Measurements from ENCODE around the gene APRT.

Gene APRT, protein sequence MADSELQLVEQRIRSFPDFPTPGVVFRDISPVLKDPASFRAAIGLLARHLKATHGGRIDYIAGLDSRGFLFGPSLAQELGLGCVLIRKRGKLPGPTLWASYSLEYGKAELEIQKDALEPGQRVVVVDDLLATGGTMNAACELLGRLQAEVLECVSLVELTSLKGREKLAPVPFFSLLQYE

DNA sequence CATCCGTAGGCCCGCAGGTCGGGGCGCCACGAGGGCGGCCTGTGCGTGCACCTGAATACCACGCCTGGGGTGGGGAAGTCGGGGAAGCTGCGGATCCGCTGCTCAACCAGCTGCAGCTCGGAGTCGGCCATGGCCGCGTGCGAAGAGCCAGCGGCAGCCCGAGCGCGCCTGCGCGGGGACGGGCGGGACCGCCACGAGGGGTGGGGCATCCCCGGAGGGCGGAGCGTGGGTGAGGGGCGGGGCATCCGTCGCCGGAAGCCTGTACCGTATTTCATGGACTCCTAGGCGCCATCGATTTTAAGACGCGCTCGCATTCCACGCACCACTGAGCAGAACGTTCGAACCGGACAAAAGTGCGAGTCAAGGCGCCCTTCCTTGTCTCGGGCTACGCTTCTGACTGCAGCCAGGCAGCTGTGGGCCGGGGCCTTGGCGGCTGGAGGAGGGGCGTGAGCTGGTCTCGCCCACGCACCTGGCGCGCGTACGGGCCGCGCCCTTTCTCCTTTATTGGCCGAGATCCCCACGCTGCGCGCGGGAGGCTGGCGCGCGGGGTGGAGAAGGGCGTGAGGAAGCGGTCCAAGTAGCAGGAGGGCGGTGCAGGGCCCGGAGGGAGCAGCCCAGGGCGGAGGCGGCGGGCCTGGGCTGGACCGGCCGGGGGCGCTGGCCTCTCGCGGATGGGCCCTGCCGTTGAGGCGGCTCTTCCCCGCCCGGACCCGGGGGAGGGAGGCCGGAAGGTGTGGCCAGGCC, at the start of gene APRT:
APRT (minus strand) TSS at position 160 of the 744 bp plus-strand sequence; CDS start at position 131, 29 bp downstream.
- DNase-seq (ENCODE audit: low read depth), result peak; percentile 91

DNA sequence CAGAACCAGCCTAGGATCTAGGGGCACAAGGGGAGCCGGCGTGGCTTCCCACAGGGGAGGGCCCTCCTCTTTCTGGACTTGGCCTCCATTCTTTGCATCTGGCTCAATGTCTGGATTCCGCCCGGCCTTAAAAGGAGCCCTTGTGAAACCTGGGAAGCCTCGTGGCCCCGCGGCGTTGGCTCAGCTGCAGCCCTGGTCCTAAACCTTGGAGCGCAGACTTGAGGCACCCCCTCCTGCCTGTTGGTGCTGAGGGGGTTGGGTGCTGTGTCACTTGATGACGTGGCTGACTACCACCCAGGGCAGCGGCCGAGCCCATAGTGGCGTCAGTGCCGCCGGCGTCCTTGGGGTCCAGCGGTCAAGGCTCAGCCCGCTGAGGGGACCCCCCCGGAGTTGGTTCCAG, 49.6 kb upstream of the APRT start:
- no peak for DNase-seq (ENCODE audit: low read depth)

DNA sequence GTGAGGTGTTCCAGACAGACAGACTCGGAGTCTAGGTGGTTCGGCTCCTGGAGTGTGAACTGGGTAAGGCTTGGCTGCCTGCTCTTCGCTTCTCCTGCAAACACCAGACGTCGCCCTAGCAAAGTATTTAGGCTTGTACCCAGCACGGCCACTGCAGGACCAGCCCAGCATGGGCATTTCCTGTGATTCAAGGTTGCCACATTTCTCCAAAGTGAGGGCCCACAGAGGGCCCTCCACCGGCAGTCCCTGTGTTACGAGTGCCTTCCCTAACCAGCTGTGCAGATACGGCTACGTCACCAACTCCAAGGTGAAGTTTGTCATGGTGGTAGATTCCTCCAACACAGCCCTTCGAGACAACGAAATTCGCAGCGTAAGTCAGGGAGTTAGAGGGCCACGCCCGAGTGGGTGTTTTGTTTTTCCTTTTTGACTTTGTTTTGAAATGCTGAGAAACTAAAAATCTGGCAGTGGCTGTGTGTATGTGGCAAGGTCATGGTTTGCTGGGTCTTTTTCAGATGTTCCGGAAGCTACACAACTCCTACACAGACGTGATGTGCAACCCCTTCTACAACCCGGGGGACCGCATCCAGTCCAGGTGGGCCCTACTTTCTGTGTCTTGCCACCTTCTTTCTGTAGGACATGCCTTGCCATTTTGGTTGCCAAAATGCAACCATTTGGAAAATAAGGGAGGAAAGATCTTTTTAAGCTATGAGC, 47.8 kb upstream of the APRT start:
- DNase-seq (ENCODE audit: low read depth), result no peak

DNA sequence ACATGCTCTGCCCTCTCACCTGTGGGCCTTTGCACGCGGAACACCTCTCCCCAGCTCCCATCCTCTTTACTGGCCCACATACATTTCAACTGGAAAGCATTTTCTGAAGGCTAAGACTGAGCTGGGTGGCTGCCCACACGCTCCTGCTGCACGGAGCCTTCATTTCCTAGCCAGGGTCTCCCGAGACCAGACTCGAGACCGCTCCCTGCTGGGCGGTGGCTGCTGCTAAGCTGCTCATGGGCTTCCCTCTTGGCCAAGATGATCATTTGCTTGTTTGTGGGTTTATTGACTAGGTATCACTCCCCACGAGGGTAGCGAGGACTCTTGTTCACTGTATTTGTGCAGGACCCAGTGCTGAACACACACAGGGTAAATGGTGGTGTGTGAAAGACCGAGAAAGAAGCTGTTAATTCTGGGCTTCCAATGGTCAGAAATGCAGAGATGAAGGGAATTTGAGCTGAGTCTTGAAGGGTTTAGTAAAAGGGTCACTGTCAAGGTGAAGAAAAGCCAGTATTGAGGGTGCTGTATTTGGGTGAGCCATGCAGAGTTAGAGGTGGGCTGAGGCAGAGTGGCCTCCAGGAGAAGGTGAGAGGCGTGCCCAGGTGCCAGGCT, 46.1 kb upstream of the APRT start:
- DNase-seq (ENCODE audit: low read depth), result peak; percentile 77

DNA sequence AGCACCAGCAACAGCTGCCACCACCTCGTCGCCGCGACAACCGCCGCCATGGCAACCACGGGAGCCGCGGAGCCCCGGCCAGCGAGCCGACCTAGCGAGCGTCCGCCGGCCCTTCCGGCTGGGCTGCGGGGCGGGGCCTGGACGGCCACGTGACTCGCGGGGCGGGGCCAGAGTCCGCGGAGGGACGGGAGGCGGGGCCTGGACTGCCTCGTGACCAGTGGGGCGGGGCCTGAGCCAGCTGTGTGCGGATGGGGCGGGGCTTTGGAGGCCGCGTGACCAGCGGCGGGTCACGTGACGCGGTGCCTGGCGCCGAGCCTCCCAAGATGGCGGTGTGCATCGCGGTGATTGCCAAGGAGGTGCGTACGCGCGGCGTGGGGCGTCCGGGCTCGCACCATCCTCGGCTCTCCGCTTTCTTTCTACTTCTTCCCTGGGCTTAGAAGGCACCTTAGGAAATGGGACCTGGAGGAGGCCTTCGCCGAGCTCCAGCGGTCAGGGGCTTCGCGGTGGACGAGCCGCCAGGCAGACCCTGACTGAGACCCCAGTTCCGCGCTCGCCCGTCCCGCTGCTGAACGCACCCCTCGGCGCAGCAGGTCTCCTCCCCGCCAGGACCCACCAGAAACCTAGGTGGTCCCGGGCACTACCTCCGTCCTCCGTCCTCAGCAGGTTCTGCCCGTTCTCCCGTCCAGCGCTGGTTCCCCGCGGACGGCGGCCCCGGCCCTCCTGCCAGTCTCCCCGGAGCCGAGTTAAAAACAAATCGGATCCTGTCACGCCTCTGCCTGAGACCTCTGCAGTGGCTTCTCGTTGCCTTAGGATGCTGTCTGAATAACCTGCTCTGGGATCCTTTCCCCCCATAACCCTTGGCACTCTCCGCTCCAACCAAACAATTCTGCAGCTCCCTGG, 45.4 kb upstream of the APRT start, which contains the start of the genes GALNS and TRAPPC2L:
GALNS (minus strand) TSS at position 120 of the 900 bp plus-strand sequence; CDS start at position 50, 70 bp downstream.
TRAPPC2L (plus strand) TSS at position 300 of the 900 bp plus-strand sequence; CDS start at position 324, 24 bp downstream.
- peak; percentile 85 for DNase-seq (ENCODE audit: low read depth)

DNA sequence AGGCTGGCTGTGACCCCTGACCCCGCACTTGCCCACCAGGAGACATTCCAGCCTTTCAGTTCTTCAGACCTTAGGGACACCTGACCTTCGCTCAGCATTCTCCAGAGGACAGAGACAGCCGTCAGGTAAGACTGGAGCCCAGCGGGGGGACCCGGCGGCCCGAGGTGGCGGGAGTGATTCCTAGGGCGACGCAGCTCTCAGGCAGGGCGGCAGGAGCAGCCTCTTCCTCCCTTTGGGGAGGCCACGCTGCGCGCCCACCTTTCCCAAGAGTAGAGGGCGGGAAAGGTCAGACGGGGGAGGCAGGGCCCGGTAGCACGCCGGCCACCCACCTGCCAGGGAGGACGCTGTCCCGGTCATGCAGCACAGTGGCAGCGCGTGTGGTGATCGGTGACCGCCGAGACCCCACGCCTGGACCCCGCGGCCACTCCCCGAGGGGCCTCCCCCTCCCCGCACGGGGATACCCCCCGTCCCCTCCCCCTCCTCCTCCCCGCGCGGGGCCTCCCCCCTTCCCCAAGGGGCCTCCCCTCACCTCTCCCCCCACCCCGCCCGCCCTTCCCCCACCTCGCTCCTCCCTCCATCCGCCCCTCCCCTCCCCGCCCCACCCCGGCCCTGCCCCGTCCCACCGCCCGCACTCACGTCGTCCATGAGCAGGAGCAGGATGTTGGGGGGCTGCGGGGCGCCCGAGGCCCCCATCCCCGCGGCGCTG, 44.5 kb upstream of the APRT start:
- DNase-seq (ENCODE audit: low read depth), result no peak

DNA sequence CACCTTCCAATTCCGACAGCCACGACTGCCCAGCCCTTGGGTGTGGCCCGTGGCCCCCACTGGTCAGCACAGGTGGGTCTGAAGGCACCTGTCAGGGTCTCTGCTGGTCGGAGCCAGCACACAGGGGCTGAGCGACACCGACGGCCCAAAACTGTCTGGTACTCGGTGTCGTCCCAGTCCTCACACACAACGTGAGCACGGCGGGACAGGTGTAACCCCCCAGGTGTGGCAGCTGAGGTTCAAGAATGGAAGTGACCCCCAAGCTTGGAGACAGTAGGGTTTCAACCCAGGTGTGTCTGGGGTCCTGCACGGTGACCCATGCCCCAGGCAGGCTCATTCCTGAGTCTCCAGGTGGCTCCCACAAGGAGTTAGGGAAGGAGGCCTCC, 44.0 kb upstream of the APRT start:
- DNase-seq (ENCODE audit: low read depth), result no peak

DNA sequence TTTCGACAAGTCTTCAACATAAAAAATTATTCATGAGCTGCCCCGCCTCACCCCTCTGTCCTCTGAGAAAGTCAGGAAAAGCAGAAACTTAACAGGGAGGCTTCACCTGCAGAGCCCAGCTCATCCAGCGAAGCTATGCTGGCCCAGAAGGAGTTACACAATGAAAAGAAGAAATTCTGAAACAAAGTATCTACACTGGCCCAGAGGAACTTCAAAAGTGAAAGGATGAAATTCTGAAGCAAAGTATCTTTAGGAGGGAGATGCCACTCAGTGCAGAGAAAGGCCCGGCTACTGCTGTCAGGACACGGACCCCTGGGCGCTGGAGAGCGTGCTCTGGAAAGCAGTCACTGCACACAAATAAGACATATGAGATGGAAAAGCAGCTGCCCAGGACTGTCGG, 43.4 kb upstream of the APRT start:
- DNase-seq (ENCODE audit: low read depth), result no peak

DNA sequence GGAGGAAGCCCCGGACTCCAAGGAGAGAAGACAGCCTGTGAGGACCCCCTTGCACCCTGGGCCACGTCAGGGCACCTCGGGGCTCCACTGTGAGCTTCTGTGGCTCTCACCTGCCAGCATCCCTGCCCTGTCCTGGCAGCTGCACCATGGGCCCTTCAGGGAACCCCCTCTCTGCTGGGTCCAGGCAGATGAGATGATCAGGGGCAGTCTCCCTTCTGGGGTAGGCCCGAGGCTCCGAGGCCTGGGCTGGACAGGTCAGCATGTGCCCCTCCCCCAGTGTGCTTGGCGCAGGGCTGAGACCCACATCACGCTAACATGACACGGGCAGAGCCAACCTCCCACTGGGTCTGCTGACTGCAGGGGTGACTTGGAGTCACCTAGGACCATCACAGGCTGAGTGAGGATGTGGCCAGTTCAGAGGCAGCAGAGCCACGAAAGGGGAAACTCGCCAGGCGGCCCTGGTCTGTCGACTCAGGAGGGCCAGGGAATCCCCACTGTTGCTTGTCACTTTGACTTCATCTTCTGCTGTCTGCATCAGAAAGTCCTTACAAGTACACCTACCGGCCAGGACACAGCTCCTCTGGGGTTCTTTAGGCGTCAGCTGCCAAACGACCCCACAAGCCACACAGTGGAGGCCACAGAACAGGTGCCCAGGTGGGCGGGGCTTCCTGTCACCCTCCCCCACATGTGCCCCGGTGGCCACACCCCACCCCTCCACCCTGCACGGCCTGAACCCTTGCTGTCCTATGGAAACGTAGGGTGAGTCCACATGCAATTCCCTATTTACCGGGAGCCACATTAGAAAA, 42.8 kb upstream of the APRT start:
- DNase-seq (ENCODE audit: low read depth), result no peak

DNA sequence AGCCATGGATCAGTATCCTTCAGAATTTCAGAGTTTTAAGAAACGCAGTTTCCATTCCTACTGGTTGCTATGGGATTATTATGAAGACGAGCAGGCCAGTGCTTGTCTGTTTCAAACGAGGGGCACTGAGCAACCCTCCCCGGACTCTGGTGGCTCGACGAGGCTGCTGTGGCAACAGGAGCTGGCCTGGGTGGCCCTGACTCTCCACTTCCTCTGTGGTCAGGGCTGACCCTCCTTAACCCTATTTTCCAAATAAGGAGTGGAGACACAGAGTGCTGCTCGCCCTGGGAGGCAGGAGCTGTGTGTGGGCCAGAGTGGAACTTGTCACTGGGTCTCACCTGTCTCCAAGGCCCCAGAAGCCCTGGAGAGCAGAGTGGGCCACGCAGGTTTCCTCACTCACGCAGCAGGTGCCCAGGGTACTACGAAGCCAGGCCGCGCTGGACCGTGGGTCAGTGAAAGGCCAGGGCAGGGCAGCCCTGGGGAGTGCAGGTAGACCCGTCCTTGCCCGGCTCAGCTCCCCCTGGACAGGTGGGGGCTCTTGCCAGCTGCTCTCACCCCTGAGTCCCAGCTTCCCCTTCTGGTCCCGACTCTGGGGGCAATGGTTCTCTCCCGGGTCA, 41.7 kb upstream of the APRT start:
- no peak for DNase-seq (ENCODE audit: low read depth)

DNA sequence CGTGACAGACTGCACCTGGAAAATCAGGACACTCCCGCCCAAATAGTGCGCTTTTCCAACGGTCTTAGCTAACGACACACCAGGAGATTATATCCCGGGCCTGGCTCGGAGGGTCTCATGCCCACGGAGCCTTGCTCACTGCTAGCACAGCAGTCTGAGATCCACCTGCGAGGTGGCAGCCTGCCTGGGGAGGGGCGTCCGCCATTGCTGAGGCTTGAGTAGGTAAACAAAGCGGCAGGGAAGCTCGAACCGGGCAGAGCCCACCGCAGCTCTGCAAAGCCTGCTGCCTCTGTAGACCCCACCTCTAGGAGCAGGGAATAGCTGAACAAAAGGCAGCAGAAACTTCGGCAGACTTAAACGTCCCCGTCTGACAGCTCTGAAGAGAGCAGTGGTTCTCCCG, 39.9 kb upstream of the APRT start:
- DNase-seq (ENCODE audit: low read depth), result no peak

DNA sequence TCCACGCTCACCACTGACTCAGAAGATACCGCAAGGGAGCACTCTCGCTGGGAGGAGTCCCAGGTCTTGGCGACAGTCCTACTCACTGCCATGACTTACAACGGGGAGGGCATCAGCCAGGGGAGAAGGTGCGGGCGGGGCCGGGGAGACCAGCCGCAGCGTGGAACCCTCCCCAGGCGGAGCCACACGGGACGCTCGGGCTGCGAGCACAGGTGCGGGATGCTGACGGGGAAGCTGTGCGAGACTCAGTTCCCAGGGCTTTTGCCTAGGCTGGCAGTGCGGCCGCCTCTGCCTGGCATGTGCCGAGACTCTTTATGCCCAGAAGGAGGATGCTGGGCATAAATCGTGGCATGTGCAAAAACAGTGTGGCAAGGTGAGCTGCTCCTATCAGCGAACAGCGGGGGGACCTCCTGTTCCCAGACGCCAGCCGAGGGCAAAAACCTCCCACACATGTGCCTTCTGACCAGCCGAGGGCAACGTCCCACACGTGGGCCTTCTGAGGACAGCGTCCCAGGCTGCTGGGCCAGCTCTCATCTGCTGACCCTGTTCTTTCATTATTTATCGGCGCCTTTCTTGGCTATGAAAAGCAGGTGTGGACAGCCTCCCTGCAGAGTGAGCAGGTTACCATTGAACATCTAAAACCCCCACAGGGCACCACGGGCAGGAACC, 38.9 kb upstream of the APRT start:
- DNase-seq (ENCODE audit: low read depth), result no peak

DNA sequence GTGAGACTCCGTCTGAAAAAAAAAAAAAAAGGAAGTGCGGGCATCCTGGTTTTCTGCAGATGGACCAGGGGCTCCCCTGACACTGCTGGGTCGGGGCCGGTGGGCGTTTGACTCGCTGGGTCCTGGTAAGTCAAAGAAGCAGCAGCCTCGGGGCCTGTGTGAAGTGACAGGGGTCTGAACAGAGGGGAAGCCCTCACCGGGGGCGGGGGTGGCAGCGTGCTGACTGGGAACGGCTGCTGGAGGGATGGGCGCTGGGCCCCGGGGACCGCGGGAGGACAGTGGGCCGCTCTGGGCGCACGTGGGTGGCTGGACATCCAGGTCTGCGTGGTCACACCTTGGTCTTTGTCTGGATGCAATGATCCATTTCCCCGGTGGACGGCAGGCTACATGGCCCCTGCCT, 36.8 kb upstream of the APRT start:
- DNase-seq (ENCODE audit: low read depth), result no peak

DNA sequence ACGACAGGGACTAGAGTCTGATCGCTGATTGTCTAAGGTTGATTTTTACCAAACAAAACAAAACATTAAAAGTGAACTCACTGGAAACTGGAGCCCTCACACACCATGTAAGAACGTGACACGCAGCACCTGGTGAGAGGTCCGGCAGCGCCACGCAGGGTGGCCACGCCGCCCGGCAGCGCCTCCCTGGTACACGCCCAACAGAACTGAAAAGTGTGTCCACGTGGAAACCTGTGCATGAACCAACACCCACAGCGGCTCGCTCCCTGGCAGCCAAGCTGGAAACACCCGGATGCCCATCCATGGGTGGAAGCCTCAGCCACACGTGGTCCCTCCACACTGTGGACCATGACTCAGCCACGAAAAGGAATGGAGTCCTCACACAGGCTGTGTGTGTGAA, 35.9 kb upstream of the APRT start:
- no peak for DNase-seq (ENCODE audit: low read depth)

DNA sequence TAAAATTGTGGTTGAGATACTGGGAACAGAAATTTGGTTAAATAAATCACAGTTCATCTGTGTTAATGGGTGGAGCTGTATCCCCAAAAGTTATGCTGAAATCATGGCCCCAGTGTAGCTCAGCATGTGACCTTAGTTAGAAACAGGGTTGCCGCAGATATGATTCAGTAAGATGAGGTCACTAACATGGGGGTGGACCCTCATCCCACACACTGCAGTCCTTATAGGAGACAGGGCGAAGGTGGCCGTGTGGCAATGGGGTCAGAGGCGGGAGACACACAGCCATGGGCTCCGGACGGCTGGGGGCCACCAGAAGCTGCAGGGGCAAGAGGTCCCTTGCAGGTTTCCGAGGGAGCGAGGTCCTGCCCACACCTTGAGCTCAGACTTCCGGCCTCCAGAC, 34.4 kb upstream of the APRT start:
- DNase-seq (ENCODE audit: low read depth), result peak; percentile 66

DNA sequence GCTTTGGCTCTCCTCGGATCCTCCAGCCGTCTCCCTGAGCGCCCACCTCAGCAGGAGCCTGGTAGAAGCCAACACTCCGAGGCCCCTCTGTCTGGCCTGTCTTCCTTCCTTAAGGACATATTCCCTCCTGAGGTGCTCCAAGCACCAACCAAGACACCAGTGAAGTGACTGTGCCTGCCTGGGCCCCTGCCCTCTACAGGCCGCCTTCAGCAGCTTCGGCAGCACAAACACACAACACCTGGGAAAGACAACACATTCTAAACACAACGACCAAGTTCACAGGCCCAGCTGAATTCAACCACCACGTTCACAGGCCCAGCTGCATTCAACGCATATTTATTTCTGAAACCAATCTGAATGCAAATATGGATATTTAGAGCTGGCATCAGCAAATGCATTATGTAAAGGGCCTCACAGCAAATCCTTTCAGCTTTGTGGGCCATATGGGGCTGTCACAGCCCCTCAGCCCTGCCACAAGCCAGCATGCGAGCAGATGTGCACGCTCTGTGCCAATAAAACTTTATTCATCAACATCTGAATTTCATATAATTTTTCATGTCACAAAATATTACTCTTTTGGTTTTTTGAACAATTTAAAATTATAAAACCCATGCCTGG, 32.8 kb upstream of the APRT start:
- no peak for DNase-seq (ENCODE audit: low read depth)

DNA sequence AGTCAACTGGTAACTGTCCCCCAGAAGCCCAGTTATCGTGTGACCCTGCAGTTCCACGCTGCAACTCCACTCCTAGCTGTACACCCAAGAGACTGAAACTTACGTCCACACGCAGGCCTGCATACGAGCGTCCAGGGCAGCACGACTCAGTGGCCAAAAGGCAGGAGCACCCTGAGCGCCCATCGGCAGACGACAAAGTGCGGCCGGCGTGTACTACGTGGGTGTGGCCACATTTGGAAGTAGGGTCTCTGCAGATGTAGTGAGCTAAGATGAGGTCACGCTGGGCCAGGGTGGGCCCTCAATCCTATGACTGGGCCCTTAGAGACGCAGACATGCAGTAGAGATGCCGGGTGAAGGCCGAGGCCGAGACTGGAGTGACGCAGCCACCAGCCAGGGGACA, 31.5 kb upstream of the APRT start:
- DNase-seq (ENCODE audit: low read depth), result no peak

DNA sequence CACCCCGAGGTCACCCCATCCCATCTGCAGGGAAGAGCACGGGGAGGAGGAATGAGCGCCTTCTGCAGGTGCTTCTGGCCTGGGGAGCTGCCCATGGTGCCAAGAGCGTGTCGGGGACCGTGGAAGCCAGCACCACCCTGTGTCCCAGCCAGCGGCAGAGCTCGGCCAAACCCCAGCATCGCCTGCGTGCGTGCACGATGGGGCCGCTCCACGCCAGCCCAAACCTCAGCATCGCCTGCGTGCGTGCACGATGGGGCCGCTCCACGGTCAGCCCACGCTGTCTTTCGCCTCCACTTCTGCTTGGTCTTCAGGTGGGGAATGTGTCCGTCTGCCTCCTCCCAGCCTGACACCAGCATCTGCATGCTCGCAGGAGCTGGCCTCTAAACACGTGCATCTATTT, 31.1 kb upstream of the APRT start:
- DNase-seq (ENCODE audit: low read depth), result no peak

DNA sequence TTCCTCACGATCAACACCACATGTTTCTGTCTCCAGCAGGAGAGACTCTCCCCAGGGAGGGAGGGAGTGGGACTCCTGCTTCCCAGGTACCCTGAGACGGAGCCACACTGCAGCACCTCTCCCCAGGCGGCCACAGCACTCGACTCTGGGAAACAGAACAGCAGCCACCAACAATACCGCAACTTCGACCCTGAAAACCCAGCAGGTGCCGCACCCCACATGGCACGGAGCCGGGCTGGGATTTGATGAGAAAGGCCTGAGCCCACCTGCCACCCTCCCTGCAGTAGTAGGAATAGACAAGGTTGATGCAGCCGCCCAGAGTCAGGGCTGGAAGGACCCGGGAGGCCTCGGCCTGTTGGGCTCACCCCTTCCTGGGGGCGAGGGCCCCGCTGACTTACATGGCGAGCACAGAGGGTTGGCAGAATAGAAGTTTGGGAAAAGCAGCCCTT, 30.6 kb upstream of the APRT start:
- DNase-seq (ENCODE audit: low read depth), result no peak

Measured in amniotic epithelial cell (primary cell).